Stomach (tissue), 9 donors: ENCODE measurements around the gene EIF4H. TPM values are rescaled to one million over a fixed set of nuclear protein-coding genes. Genes with fewer than 3 reads are reported as not detected.

Experiments
- DNase-seq, 2 donors: peaks; one replicate each; pipeline versions ENCODE4 v3.0.0 to v3.0.0-alpha.2; 2013 to 2019
- H3K27ac ChIP-seq, 5 donors: fragments of 200-600 bp in 4 of 5; sonication (generic) in 4 of 5; one replicate each; pipeline ENCODE4 v1.5.1; 2013 to 2019; ENCODE audit warnings: mild to moderate bottlenecking in 1 of 5, moderate library complexity in 1 of 5
- H3K27me3 ChIP-seq, 3 donors: fragments of 200-600 bp; sonication (generic); one replicate each; pipeline ENCODE4 v1.5.1; 2017 to 2019; ENCODE audit warnings: mixed run types in 1 of 3
- H3K36me3 ChIP-seq, 4 donors: fragments of 200-600 bp; sonication (generic); 1 replicate in 3 of 4; 2 replicates in 1 of 4; pipeline ENCODE4 v1.5.1; 2016 to 2019
- H3K4me1 ChIP-seq, 4 donors: fragments of 200-600 bp; sonication (generic); one replicate each; pipeline ENCODE4 v1.5.1; 2016 to 2019
- H3K4me3 ChIP-seq, 4 donors: fragments of 200-600 bp; sonication (generic) in 3 of 4; one replicate each; pipeline ENCODE4 v1.5.1; 2016 to 2019; ENCODE audit warnings: mild to moderate bottlenecking in 1 of 4
- H3K9me3 ChIP-seq, 4 donors: fragments of 200-600 bp; sonication (generic); one replicate each; pipeline ENCODE4 v1.5.1; 2016 to 2019
- CTCF ChIP-seq, 7 experiments: fragments of 450-650 bp in 4 of 7; fragments of 200-600 bp in 3 of 7; sonication (generic) in 3 of 7; IDR thresholded peaks; one replicate each; pipeline ENCODE4 v1.5.1; 2016 to 2019; ENCODE audit warnings: antibody characterized with exemption in 7 of 7, control low read depth in 2 of 7, mild to moderate bottlenecking in 1 of 7
- EP300 ChIP-seq: sonication (generic); formaldehyde crosslinking; IDR thresholded peaks from one replicate; pipeline ENCODE4 v1.6.1; 2017; ENCODE audit warnings: antibody characterized with exemption
- POLR2A ChIP-seq, 4 donors: fragments of 450-650 bp; IDR thresholded peaks; one replicate each; pipeline ENCODE4 v1.6.1; 2016; ENCODE audit warnings: antibody characterized with exemption in 4 of 4, control low read depth in 2 of 4, mild to moderate bottlenecking in 1 of 4, moderate library complexity in 1 of 4
- POLR2AphosphoS5 ChIP-seq, 3 donors: sonication (generic); formaldehyde crosslinking; IDR thresholded peaks; one replicate each; pipeline ENCODE4 v1.6.1; 2016; ENCODE audit warnings: antibody characterized with exemption in 3 of 3
- WGBS, 5 donors: extraction: QIAGEN DNeasy Blood & Tissue Kit in 3 of 5; methylation state at CpG; one replicate each; pipeline versions ENCODE4 v1.1.5 to v1.1.7; 2013 to 2018; 5-methylcytosine and 5-hydroxymethylcytosine counted together
- intact Hi-C: fragments of 100-400 bp; cut with DNase I; formaldehyde crosslinking; loops from one replicate; pipeline ENCODE4 v1.15.1; 2023; ENCODE audit warnings: low total_unique reads
- polyA plus RNA-seq, 3 donors: library from polyadenylated mRNA; stranded (reverse); fragments of 200-250 nt; gene quantifications; one replicate each; pipeline ENCODE4 v1.2.3, GENCODE V29; 2013
- total RNA-seq, 5 donors: library from RNA; depleted of rRNA; stranded (reverse); fragments of >200 nt; gene quantifications; one replicate each; pipeline versions ENCODE4 v1.1.0 to v1.2.3, GENCODE V29; 2014 to 2016
- donor health status: healthy with polysubstance abuse.
- donor health status: Bipolar disorder and iron deficiency.
- donor health status: healthy.

EIF4H gene
- total and polyA plus RNA-seq, 8 donors: 71.2 to 235 (median 165) TPM

GRCh38 chr7:74149603-74150002, 24.6 kb upstream of the EIF4H start:
- no peaks in the 10 kb centered on the region for H3K4me1 ChIP-seq
- no peaks in the 10 kb centered on the region for H3K36me3 ChIP-seq
- intact Hi-C loops: no loop called here
- H3K27me3 ChIP-seq: no peaks in the 10 kb centered on the region
- H3K27ac ChIP-seq: no peak overlapping the region
- TF ChIP-seq CTCF (IDR thresholded peaks at IDR 0.05): no peak
- no peak for TF ChIP-seq POLR2AphosphoS5 (IDR thresholded peaks at IDR 0.05)
- TF ChIP-seq EP300: no peak
- no peak for DNase-seq
- peaks cover 0 to 5% (median 0%) of the 10 kb centered on the region in 4 donors for H3K9me3 ChIP-seq
- H3K4me3 ChIP-seq: no peak overlapping the region
- WGBS, 5 donors: 85 to 100% (median 100%) methylated on average over 1 of the region's 1 CpG

- no peak for DNase-seq
- H3K27ac ChIP-seq: no peak overlapping the region
- intact Hi-C loops: no loop called here
- 70 to 80% (median 76%) methylated on average over 7 to 9 of the region's 9 CpGs for WGBS, 5 donors
- H3K4me1 ChIP-seq: no peaks in the 10 kb centered on the region
- H3K4me3 ChIP-seq: no peak overlapping the region
- no peaks in the 10 kb centered on the region for H3K27me3 ChIP-seq
- H3K36me3 ChIP-seq: no peaks in the 10 kb centered on the region
- no peak for TF ChIP-seq EP300
- TF ChIP-seq CTCF (IDR thresholded peaks at IDR 0.05): no peak
- no peak for TF ChIP-seq POLR2AphosphoS5 (IDR thresholded peaks at IDR 0.05)
- TF ChIP-seq POLR2A (IDR thresholded peaks at IDR 0.05): no peak
- H3K9me3 ChIP-seq: no peaks in the 10 kb centered on the region
Observed at GRCh38 chr7:74153736-74154135, 20.4 kb upstream of the EIF4H start.

GRCh38 chr7:74155810-74156395, 18.3 kb upstream of the EIF4H start:
- Histone ChIP-seq H3K4me1 (peaks cover 0 to 3% (median 0%) of the 10 kb centered on the region in 4 donors), H3K4me3 (no peak overlapping the region), H3K27me3 (no peaks in the 10 kb centered on the region), H3K27ac (no peak overlapping the region), H3K9me3 (no peaks in the 10 kb centered on the region), H3K36me3 (no peaks in the 10 kb centered on the region)
- TF ChIP-seq POLR2A (IDR thresholded peaks at IDR 0.05): no peak
- no peak for TF ChIP-seq EP300
- no peak for TF ChIP-seq CTCF (IDR thresholded peaks at IDR 0.05)
- TF ChIP-seq POLR2AphosphoS5 (IDR thresholded peaks at IDR 0.05): no peak
- DNase-seq: no peak
- 77 to 87% (median 84%) methylated on average over 9 of the region's 9 CpGs for WGBS, 5 donors
- intact Hi-C loops: no loop called here

GRCh38 chr7:74157605-74158004, 16.6 kb upstream of the EIF4H start:
- WGBS, 5 donors: 89 to 95% (median 93%) methylated on average over 9 of the region's 9 CpGs
- Histone ChIP-seq H3K9me3 (no peaks in the 10 kb centered on the region), H3K36me3 (no peaks in the 10 kb centered on the region), H3K4me3 (no peak overlapping the region), H3K27me3 (no peaks in the 10 kb centered on the region), H3K4me1 (peaks cover 0 to 3% (median 0%) of the 10 kb centered on the region in 4 donors), H3K27ac (no peak overlapping the region)
- intact Hi-C loops: no loop called here
- no peak for TF ChIP-seq POLR2A (IDR thresholded peaks at IDR 0.05)
- TF ChIP-seq EP300: no peak
- TF ChIP-seq POLR2AphosphoS5 (IDR thresholded peaks at IDR 0.05): no peak
- TF ChIP-seq CTCF (IDR thresholded peaks at IDR 0.05): no peak
- DNase-seq: no peak
